HG03442 (cell line): ENCODE results near the gene ACBD3.
"Not testable (repeated sequence)": the region's sequence is repeated elsewhere in the genome, so short reads cannot be mapped to it uniquely, and the experiment has no call there.

Source experiments
- ATAC-seq: cut with Tn5 transposase; IDR thresholded peaks from one replicate; pipeline ENCODE4 v1.9.1; 2021; ENCODE audit warnings: mild to moderate bottlenecking, moderate library complexity; ENCODE audit not compliant: unreplicated experiment

The ACBD3 gene

GRCh38 chr1:226186124-226187018 is at the start of gene ACBD3:
Gene ACBD3, minus strand, starts transcription at chr1:226186741. Its CDS starts 66 bp downstream, at chr1:226186675.
- peak; percentile 90 for ATAC-seq

GRCh38 chr1:226233806-226234205 is 47.3 kb upstream of the ACBD3 start:
- no peak for ATAC-seq

GRCh38 chr1:226233293-226233692 is 46.8 kb upstream of the ACBD3 start:
- ATAC-seq: no peak

GRCh38 chr1:226226601-226227000 is 40.1 kb upstream of the ACBD3 start:
- ATAC-seq: no peak

GRCh38 chr1:226223786-226224244 is 37.3 kb upstream of the ACBD3 start:
- ATAC-seq: peak; percentile 67

GRCh38 chr1:226223157-226223785 is 36.7 kb upstream of the ACBD3 start, which contains the start of gene MIXL1:
Gene MIXL1, plus strand, starts transcription at chr1:226223664. Its CDS starts 18 bp downstream, at chr1:226223682.
- ATAC-seq: peak; percentile 31

GRCh38 chr1:226222686-226223085 is 36.1 kb upstream of the ACBD3 start:
- no peak for ATAC-seq

- no peak for ATAC-seq
Measured at GRCh38 chr1:226220473-226221189, 34.1 kb upstream of the ACBD3 start.

- no peak for ATAC-seq
Measured at GRCh38 chr1:226217273-226217672, 30.7 kb upstream of the ACBD3 start.

- no peak for ATAC-seq
Measured at GRCh38 chr1:226216056-226216455, 29.5 kb upstream of the ACBD3 start.

GRCh38 chr1:226215239-226215638 is 28.7 kb upstream of the ACBD3 start:
- ATAC-seq: no peak

GRCh38 chr1:226212545-226212944 is 26.0 kb upstream of the ACBD3 start:
- ATAC-seq: no peak

- ATAC-seq: no peak
Measured at GRCh38 chr1:226211181-226211821, 24.8 kb upstream of the ACBD3 start.

- ATAC-seq: no peak
Measured at GRCh38 chr1:226210571-226211176, 24.1 kb upstream of the ACBD3 start.

- ATAC-seq: no peak
Measured at GRCh38 chr1:226209307-226210059, 22.9 kb upstream of the ACBD3 start.

- ATAC-seq: no peak
Measured at GRCh38 chr1:226207048-226207447, 20.5 kb upstream of the ACBD3 start.

- no peak for ATAC-seq
Measured at GRCh38 chr1:226204198-226204597, 17.7 kb upstream of the ACBD3 start.

GRCh38 chr1:226203655-226204054 is 17.1 kb upstream of the ACBD3 start:
- no peak for ATAC-seq

GRCh38 chr1:226203240-226203639 is 16.7 kb upstream of the ACBD3 start:
- ATAC-seq: no peak

GRCh38 chr1:226202666-226203065 is 16.1 kb upstream of the ACBD3 start:
- not testable (repeated sequence) for ATAC-seq
